NCI-H2227 treated with DMSO at 0.1 percent for 48 hours (cell line): Measurements from ENCODE around the gene PRAMEF9.
"Not testable (repeated sequence)": the region's sequence is repeated elsewhere in the genome, so short reads cannot be mapped to it uniquely, and the experiment has no call there.

ENCODE experiments used
- DNase-seq: peaks from one replicate; lab custom pipeline; 2025; lab: John Stamatoyannopoulos, UW

PRAMEF9 gene

DNA sequence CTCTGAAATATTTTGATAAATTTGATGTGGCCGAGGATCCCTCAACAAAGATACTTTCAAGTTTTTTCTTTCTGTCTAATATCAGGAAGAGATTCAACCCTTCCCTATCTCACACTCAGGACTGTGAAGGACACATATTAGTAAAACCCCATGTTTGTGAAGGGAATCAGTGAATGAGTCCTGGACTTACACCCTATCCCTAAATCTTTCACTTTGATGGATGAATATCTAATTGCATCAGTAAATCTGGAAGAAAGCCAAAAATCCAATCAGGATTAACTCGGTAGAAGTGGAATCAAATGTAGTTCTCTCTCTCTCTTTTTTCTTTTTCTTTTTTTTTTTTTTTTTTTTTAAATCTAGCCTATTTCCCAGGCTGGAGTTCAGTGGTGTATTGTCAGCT, at the start of gene PRAMEF9:
Gene PRAMEF9, plus strand, starts transcription at position 301 of the 400 bp plus-strand sequence. CDS start 3,433 bp downstream, outside the sequence.
- not testable (repeated sequence) for DNase-seq

DNA sequence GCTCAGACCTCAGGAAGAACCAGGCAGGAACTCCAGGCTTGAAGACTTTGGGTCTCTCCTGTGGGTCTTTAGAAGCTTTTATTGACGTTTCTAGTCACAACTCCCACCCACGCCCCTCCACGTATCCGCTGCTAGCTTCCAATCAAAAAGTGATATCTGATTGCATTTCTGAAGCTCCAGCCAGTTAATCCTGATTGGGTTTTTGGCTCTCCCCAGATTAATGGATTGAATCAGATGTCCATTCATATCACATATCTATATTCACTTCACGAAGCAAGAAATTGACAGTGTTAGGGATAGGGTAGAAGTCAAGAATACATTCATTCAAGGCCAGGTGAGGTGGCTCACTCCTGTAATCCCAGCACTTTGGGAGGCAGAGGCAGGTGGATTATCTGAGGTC, 15.7 kb upstream of the PRAMEF9 start, which contains the start of gene PRAMEF26:
Gene PRAMEF26, minus strand, starts transcription at position 101 of the 400 bp plus-strand sequence. CDS start 2,914 bp downstream, outside the sequence.
- DNase-seq, result not testable (repeated sequence)

DNA sequence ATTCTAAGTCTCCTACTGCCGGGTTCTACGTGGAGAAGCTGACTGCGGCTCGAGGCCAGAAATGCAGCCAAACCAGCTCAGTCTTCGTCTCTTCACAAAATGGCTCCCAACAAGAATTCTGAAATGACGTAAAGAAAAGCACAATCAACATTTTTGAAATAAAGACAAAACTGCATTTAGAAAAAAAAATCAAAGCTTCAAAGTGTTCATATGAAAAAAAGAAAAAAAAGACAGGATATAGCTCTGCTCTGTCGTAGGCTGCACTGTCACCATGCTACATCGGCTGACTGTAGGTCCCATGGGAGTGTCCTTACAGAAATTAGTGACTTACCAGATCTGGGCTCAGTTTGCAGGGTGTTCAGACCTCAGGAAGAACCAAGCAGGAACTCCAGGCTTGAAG, 6.1 kb upstream of the PRAMEF9 start, which contains the start of gene HNRNPCL4:
Gene HNRNPCL4, minus strand, starts transcription at position 101 of the 400 bp plus-strand sequence. CDS start 164 bp downstream, outside the sequence.
- DNase-seq, result not testable (repeated sequence)

DNA sequence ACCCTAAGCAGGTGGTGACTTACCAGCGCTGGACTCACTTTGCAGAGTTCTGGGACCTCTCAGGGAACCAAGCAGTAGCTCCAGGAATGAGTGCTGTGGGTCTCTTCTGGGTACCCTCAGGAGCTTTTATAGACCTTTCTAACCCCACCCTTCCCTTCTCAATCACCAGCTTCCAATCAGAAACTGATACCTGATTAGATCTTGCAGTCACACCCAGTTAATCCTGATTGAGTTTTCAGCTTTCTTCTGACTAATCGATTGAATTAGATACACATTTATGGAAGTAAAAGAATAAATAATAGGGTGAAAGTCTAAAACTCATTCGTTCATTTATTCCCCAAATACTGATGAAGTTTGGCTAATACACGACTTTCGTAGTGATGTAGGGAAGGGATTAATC, 29.7 kb downstream of the PRAMEF9 start, which contains the start of gene PRAMEF13:
Gene PRAMEF13, minus strand, starts transcription at position 101 of the 400 bp plus-strand sequence. CDS start 1,820 bp downstream, outside the sequence.
- not testable (repeated sequence) for DNase-seq

DNA sequence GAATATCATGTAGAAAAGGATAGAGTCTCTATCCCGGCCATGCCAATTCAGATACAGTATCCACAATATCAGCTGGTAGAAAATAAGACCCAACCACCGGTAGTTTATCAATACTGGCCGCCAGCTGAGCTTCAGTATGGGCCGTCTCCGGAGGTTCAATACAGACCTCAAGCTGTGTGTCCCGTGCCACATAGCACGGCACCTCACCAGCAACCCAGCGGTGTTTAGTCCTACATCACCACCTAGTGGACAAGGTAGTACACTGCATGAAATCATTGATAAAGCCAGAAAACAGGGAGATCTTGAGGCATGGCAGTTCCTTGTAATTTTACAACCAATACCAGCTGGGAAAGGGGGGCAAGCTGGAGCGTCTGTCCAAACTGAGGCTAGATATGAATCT, 37.1 kb downstream of the PRAMEF9 start:
- not testable (repeated sequence) for DNase-seq

DNA sequence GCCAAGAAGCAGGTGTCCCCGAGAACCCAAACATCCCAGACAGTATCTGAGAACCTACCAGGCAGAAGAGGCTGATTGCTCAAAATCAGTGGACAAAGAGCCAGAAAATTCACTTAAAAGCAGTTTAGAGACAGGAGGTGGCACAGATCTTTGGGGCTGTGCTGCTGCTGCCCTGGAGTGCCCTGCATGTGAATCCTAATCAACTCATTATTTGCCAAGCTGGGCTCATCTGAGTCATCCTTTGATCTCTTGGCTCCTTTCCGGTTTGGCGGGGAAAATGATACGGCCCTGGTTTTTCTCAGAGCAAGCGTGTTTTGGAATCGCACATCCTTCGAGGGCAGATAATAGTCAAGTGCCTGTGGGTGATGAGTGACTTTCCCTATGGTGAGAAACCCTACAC, 45.0 kb downstream of the PRAMEF9 start:
- DNase-seq, result not testable (repeated sequence)

DNA sequence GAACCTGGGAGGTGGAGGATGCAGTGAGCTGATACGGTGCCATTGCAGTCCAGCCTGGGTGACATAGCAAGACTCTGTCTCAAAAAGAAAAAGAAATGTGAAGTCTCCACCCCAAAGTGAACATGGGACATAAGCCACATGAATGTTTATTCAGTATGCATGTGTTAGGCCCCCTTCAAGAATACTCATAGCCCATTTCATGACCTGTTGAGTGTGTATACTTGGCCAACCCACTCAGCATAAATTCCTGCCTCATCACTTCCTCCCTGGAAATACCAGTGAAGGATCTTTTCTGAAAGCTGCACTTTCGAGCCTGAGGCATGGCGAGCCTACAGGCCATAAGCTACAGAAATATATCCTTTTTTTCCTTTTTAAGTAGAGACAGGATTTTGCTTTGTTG, 47.6 kb downstream of the PRAMEF9 start:
- DNase-seq, result not testable (repeated sequence)

DNA sequence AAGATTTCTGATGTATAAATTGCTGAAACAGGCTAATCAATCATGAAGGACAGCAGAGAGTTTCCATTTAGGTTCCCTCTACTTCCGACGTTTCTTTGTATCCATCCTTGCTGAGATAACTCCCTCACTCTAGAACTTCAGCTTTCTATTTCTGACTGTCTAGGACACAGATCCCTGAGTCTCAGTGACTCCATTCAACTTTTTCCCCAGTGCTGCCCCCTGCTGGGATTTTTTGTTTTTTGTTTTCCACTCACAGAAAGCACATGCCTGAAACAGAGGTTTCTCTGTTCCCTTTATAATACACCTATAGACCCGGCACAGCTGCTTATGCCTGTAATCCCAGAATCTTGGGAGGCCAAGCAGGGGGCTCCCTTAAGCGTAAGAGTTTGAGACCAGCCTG, 51.1 kb downstream of the PRAMEF9 start:
- DNase-seq, result not testable (repeated sequence)

DNA sequence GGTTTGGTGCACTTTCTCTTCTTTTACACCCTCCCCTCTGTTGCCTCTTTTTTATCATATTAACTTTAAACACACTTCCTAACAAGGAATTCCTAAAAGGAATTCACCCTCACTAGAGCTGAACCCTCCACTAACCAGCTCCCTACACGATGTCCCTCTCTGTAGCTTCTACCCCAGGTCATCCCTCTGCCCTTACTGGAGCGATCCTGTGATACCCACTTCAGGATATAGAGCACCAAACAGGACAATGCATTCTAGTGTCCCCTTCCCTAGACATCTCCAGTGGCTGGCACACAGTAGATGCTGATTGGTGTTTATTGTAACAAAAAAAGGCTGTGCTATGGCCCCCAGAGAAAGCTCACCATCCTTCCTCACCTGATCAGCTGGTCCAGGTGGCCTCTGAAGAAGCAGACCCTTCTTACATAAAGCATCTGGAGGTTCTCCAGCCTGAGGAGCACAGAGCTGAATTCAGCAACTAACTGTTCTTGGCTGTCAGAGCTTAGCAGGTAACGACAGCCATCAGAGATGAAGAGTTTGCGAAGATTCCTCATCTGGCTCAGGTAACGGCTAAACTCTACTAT, 52.9 kb downstream of the PRAMEF9 start:
- no peak for DNase-seq

DNA sequence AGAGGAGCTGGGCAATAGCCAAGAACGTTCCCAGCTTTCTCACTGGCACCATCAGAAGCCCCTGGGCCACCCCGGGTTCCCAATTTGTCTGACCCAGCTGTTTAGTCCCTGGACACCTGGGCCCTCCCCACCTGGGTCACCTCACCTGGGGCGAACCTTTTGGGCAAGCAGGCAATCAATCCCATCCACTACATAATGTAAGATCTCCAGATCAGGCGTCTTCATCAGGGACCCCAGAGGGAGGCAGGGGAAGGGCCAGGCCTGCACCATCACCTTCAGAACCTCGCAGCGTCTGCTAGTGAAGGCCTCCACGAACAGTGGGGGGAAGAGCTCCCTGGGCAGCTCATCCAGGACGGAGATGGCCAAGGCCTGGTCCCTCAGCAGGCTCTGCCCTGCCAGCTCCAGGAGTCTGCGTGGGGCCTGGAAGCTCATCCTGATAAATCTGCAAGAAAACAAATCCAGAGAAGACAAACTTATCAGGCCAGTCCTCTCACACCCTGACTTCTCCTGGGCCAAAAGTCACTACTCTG, 54.1 kb downstream of the PRAMEF9 start, which contains the start of gene PRAMEF18:
Gene PRAMEF18, minus strand, starts transcription at position 480 of the 530 bp plus-strand sequence. Its CDS starts 48 bp downstream, at position 432.
- DNase-seq, result not testable (repeated sequence)

DNA sequence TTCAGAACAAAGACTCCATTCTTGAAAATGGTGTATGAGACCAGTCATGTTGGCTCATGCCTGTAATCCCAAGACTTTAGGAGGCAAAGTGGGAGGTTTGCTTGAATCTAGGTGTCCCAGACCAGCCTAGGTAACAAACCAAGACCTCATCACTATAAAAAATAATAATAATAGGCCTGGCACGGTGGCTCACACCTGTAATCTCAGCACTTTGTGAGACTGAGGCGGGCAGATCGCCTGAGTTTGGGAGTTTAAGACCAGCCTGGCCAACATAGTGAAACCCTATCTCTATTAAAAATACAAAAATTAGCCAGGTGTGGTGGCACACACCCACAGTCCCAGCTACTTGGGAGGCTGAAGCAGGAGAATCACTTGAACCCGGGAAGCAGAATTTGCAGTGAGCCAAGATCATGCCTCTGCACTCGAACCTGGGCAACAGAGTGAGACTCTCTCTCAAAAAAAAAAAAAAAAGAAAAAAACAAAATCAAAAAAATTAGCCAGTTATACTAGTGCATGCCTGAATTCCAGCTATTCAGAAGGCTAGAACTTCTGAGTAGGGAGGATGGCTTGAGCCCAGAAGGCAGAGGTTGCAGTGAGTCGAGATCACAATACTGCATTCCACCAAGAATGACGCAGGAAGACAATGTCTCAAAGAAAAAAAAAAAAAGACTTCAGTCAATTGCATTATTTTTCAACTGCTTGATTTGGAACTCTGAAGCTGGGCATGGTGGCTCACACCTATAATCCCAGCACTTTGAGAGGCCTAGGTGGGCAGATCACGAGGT, 55.8 kb downstream of the PRAMEF9 start:
- not testable (repeated sequence) for DNase-seq

DNA sequence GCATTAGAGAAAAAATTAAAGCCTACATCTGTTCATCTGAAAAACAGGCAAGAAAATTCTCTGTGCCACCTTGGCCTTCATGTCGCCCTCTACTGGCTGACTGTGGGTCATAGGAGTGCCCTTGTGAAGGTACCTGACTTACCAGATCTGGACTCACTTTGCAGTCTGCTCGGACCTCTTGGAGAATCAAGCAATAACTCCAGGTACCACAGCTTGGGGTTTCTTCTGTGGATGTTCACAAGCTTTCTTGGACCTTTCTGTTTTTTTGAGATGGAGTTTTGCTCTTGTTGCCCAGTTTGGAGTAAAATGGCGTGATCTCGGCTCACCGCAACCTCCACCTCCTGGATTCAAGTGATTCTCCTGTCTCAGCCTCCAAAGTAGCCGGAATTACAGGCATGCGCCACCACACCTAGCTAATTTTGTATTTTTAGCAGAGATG, 56.7 kb downstream of the PRAMEF9 start:
- no peak for DNase-seq
